MM.1S (cell line): ENCODE measurements around the gene GNPTG.

Source experiments
- CTCF ChIP-seq: fragments of 300-600 bp; sonication (generic); IDR thresholded peaks from 2 replicates; pipeline ENCODE4 v1.5.1; 2016; ENCODE audit warnings: antibody characterized with exemption, low read length, mixed read lengths
- EZH2 ChIP-seq: fragments of 300-600 bp; sonication (generic); optimal IDR thresholded peaks from 2 replicates; pipeline ENCODE3; 2017; ENCODE audit warnings: low read depth, mild to moderate bottlenecking, antibody characterized with exemption, low read length, mixed read lengths
- EZH2phosphoT487 ChIP-seq: fragments of 300-600 bp; sonication (generic); IDR thresholded peaks from 2 replicates; pipeline ENCODE4 v1.6.1; 2018; ENCODE audit warnings: antibody characterized with exemption, low read length

DNA sequence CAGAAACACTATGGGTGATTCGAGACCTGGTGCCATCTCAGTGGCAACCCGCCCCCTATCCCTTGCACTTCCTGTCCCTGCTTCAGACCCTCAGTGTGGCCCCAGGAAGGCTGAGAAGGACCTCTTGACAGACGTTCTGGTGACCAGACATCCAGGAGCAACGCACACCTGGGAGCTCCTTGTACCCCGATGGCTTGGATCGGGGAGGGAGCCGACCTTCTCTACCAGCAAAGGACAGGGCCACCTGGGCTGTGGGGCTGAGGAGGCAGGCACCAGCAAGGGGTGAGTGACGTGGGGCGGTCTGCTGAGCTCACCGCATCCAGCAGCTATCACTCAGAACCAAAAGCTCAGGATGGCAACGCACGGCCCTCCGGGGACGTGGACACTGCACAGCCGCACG lies 35.6 kb downstream of the GNPTG start:
- TF ChIP-seq CTCF (no peak), EZH2 (no peak), EZH2phosphoT487 (no peak)
